NCI-H774 (cell line): Measurements from ENCODE around the gene NAA15.
"Not testable (repeated sequence)": the region's sequence is repeated elsewhere in the genome, so short reads cannot be mapped to it uniquely, and the experiment has no call there.

Experiments used
- DNase-seq: peaks from one replicate; lab custom pipeline; 2025; lab: John Stamatoyannopoulos, UW

NAA15 gene

GRCh38 chr4:139451997-139452396, 150.7 kb downstream of the NAA15 start:
- DNase-seq = no peak

- DNase-seq = peak; percentile 16
Measured at GRCh38 chr4:139453041-139453370, 151.7 kb downstream of the NAA15 start.

GRCh38 chr4:139453371-139454110, 152.2 kb downstream of the NAA15 start:
- DNase-seq = peak; percentile 84

GRCh38 chr4:139454111-139455045, 153.1 kb downstream of the NAA15 start, which contains the start of gene RAB33B:
RAB33B (plus strand) TSS chr4:139454121; CDS start chr4:139454196, 75 bp downstream.
- no peak for DNase-seq

- no peak for DNase-seq
Measured at GRCh38 chr4:139455126-139455538, 153.8 kb downstream of the NAA15 start.

GRCh38 chr4:139457318-139457717, 156.0 kb downstream of the NAA15 start:
- DNase-seq = no peak

GRCh38 chr4:139458543-139458942, 157.2 kb downstream of the NAA15 start:
- DNase-seq = no peak

GRCh38 chr4:139458999-139459398, 157.7 kb downstream of the NAA15 start:
- DNase-seq = no peak

- DNase-seq = no peak
Measured at GRCh38 chr4:139460565-139460964, 159.3 kb downstream of the NAA15 start.

- no peak for DNase-seq
Measured at GRCh38 chr4:139461022-139461628, 159.8 kb downstream of the NAA15 start.

GRCh38 chr4:139464512-139464911, 163.2 kb downstream of the NAA15 start:
- not testable (repeated sequence) for DNase-seq

GRCh38 chr4:139465922-139466321, 164.6 kb downstream of the NAA15 start:
- no peak for DNase-seq

GRCh38 chr4:139468756-139469155, 167.5 kb downstream of the NAA15 start:
- not testable (repeated sequence) for DNase-seq

GRCh38 chr4:139469216-139469615, 167.9 kb downstream of the NAA15 start:
- no peak for DNase-seq
